Activated naive CD4-positive, alpha-beta T cell treated with anti-CD3 and anti-CD28 coated beads, Interleukin-2, amount 50 U/mL, for 16 hours (primary cell): ENCODE results near the gene POGLUT3.

ENCODE experiments used
- DNase-seq: peaks from one replicate; pipeline ENCODE4 v3.0.0-alpha.2; 2020

Gene POGLUT3

GRCh38 chr11:108498046-108498815, at the start of gene POGLUT3:
Gene POGLUT3, minus strand, starts transcription at chr11:108498384. Its CDS starts 18 bp downstream, at chr11:108498366.
- peak; percentile 48 for DNase-seq

- no peak for DNase-seq
Measured at GRCh38 chr11:108545909-108546501, 47.8 kb upstream of the POGLUT3 start.

GRCh38 chr11:108543316-108543964, 45.3 kb upstream of the POGLUT3 start:
- DNase-seq, result no peak

- no peak for DNase-seq
Measured at GRCh38 chr11:108541531-108541930, 43.3 kb upstream of the POGLUT3 start.

- DNase-seq, result no peak
Measured at GRCh38 chr11:108538502-108538901, 40.3 kb upstream of the POGLUT3 start.

GRCh38 chr11:108538022-108538424, 39.8 kb upstream of the POGLUT3 start:
- DNase-seq, result no peak

GRCh38 chr11:108536783-108537182, 38.6 kb upstream of the POGLUT3 start:
- DNase-seq, result no peak

- no peak for DNase-seq
Measured at GRCh38 chr11:108535384-108535955, 37.3 kb upstream of the POGLUT3 start.

- DNase-seq, result no peak
Measured at GRCh38 chr11:108534274-108534882, 36.2 kb upstream of the POGLUT3 start.

- no peak for DNase-seq
Measured at GRCh38 chr11:108530426-108530825, 32.2 kb upstream of the POGLUT3 start.

GRCh38 chr11:108527382-108527781, 29.2 kb upstream of the POGLUT3 start:
- no peak for DNase-seq

- DNase-seq, result no peak
Measured at GRCh38 chr11:108525161-108525560, 27.0 kb upstream of the POGLUT3 start.

- DNase-seq, result no peak
Measured at GRCh38 chr11:108524422-108524821, 26.2 kb upstream of the POGLUT3 start.

GRCh38 chr11:108522318-108522717, 24.1 kb upstream of the POGLUT3 start:
- DNase-seq, result no peak

- DNase-seq, result no peak
Measured at GRCh38 chr11:108518581-108518980, 20.4 kb upstream of the POGLUT3 start.

GRCh38 chr11:108516125-108516524, 17.9 kb upstream of the POGLUT3 start:
- DNase-seq, result no peak

- no peak for DNase-seq
Measured at GRCh38 chr11:108512708-108513107, 14.5 kb upstream of the POGLUT3 start.

- DNase-seq, result no peak
Measured at GRCh38 chr11:108511851-108512474, 13.8 kb upstream of the POGLUT3 start.

- DNase-seq, result no peak
Measured at GRCh38 chr11:108508653-108509593, 10.7 kb upstream of the POGLUT3 start.

GRCh38 chr11:108501396-108501795, 3.2 kb upstream of the POGLUT3 start:
- DNase-seq, result no peak

- DNase-seq, result no peak
Measured at GRCh38 chr11:108500721-108501120, 2.5 kb upstream of the POGLUT3 start.

GRCh38 chr11:108500169-108500568, 2.0 kb upstream of the POGLUT3 start:
- no peak for DNase-seq
